HL-60 (cell line): ENCODE results near the gene COPRS.

Experiments used
- DNase-seq, 2 experiments: peaks; one replicate each; pipeline ENCODE4 v3.0.0-alpha.2; 2010 to 2020; ENCODE audit warnings: low read depth in 1 of 2, low spot score in 1 of 2
- H3K27ac ChIP-seq: fragments of 250-450 bp; sonication (Bioruptor Pico); replicated peaks from 2 replicates; pipeline ENCODE4 v1.5.1; 2020; ENCODE audit warnings: mild to moderate bottlenecking, moderate library complexity
- H3K27me3 ChIP-seq: fragments of 250-450 bp; sonication (Bioruptor Pico); 2 replicates; pipeline ENCODE4 v1.5.1; 2021; ENCODE audit warnings: mild to moderate bottlenecking, moderate library complexity; ENCODE audit not compliant: insufficient read depth, poor library complexity, severe bottlenecking
- H3K4me3 ChIP-seq: replicated peaks from 2 replicates; pipeline ENCODE4 v1.5.1; 2011; ENCODE audit warnings: mild to moderate bottlenecking, control low read depth, low read length; ENCODE audit not compliant: insufficient read depth
- CTCF ChIP-seq: IDR thresholded peaks from one replicate; pipeline ENCODE4 v1.5.1; 2011; ENCODE audit warnings: low read length, control low read depth, inconsistent platforms; ENCODE audit not compliant: insufficient read depth
- GABPA ChIP-seq: IDR thresholded peaks from 2 replicates; pipeline ENCODE4 v1.6.1; 2012; ENCODE audit warnings: low read depth
- POLR2AphosphoS5 ChIP-seq: IDR thresholded peaks from 2 replicates; pipeline ENCODE4 v1.6.1; 2012; ENCODE audit warnings: low read depth
- REST ChIP-seq: IDR thresholded peaks from 2 replicates; pipeline ENCODE4 v1.6.1; 2012; ENCODE audit warnings: low read depth; ENCODE audit not compliant: insufficient replicate concordance
- SPI1 ChIP-seq: IDR thresholded peaks from 2 replicates; pipeline ENCODE4 v1.6.1; 2012; ENCODE audit warnings: low read depth, mild to moderate bottlenecking, borderline replicate concordance

Gene COPRS

GRCh38 chr17:31838636-31839225 lies 20.3 kb downstream of the COPRS start:
- no peak overlapping the region for H3K4me3 ChIP-seq
- H3K27ac ChIP-seq = no peak overlapping the region
- H3K27me3 ChIP-seq = no peaks in the 10 kb centered on the region
- TF ChIP-seq CTCF (no peak), SPI1 (no peak), POLR2AphosphoS5 (no peak), GABPA (no peak), REST (no peak)
- DNase-seq = no peak

- no peaks in the 10 kb centered on the region for H3K27me3 ChIP-seq
- DNase-seq = no peak
- TF ChIP-seq CTCF = no peak
- TF ChIP-seq GABPA = no peak
- TF ChIP-seq REST = no peak
- no peak for TF ChIP-seq POLR2AphosphoS5
- no peak for TF ChIP-seq SPI1
- no peak overlapping the region for H3K4me3 ChIP-seq
- H3K27ac ChIP-seq = no peak overlapping the region
These were observed 23.1 kb downstream of the COPRS start for GRCh38 chr17:31835984-31836383.

- Histone ChIP-seq H3K27me3 (no peaks in the 10 kb centered on the region), H3K4me3 (no peak overlapping the region), H3K27ac (no peak overlapping the region)
- peak in 1 of 2 experiments; percentile 44 for DNase-seq
- TF ChIP-seq POLR2AphosphoS5 (no peak), GABPA (no peak), REST (no peak), SPI1 (no peak), CTCF (no peak)
These were observed 24.6 kb downstream of the COPRS start for GRCh38 chr17:31834448-31834847.
